Erythroblast (primary cell): Measurements from ENCODE around the gene CWC15.

Source experiments
- GATA1 ChIP-seq: IDR thresholded peaks from 2 replicates; pipeline ENCODE4 v1.6.1; 2011; ENCODE audit warnings: low read depth, mild to moderate bottlenecking, control low read depth, low read length, moderate library complexity
- POLR2A ChIP-seq: IDR thresholded peaks from 2 replicates; pipeline ENCODE4 v1.6.1; 2011; ENCODE audit warnings: mild to moderate bottlenecking, low read length

DNA sequence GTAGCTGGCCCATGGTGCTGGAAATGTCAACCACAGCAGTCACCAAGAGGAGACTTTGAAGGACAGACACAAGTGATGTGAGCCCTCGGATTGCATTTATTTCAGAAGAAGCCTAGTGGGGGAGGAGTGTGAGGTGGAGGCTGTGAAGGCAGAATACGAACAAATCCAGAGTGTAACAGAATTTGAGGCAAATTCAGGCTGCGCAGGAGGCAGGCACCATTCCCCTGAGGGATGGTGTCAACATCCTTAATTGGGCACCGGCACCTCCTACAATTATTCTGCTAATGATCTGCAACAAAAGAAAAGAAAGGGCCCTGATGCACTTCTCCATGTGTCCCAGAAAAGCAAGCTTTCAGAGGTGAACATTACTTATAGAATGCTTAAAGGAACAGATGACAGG is 32.2 kb downstream of the CWC15 start:
- no peak for TF ChIP-seq POLR2A
- no peak for TF ChIP-seq GATA1
